Heart left ventricle (tissue), 13 donors: ENCODE results near the gene ANGPTL8.

Experiments used
- CTCF ChIP-seq, 12 donors: fragments of 200-600 bp; sonication (generic) in 4 of 12; IDR thresholded peaks; one replicate each; pipeline versions ENCODE4 v1.5.0 to v1.8.0; 2018 to 2022; ENCODE audit warnings: antibody characterized with exemption in 12 of 12, mild to moderate bottlenecking in 5 of 12
- POLR2A ChIP-seq, 2 donors: fragments of 450-650 bp; IDR thresholded peaks; one replicate each; pipeline ENCODE4 v1.6.1; 2017; ENCODE audit warnings: antibody characterized with exemption in 2 of 2, mild to moderate bottlenecking in 2 of 2, moderate library complexity in 2 of 2
- donor health status: ischemic (EF 13 %, LVEDD 7.1; RV severe dilation, severe dysfunction).
- donor health status: DM: no; HTN: yes; CAD: no.
- donor health status: DM: no; HTN: no; CAD: no.
- donor health status: ischemic (EF 25% LVEDD 6.9; RV normal size, moderate dysfunction).
- donor health status: ischemic (EF 25% LVEDD 5.7; RV mildly dilated, moderate dysfunction).
- donor health status: ischemic (EF 35%, LVEDD 5.7; RV mildly dilated, moderate dysfunction).
- donor health status: nonischemic (EF 11% LVEDD 7.7; RV severe dilation, severe dysfunction).
- donor health status: DM: yes; HTN: yes; CAD: no.
- donor health status: PGD.
- donor health status: ischemic (EF 29% LVEDD 5.4; RV normal size, mild dysfunction).
- donor health status: nonischemic (EF 23%, LVEDD 6.1; RV moderate dilation, normal function).

GRCh38 chr19:11267316-11268085 lies 28.1 kb downstream of the ANGPTL8 start:
- TF ChIP-seq CTCF (IDR thresholded peaks at IDR 0.05) (no peak), POLR2A (IDR thresholded peaks at IDR 0.05) (no peak)
